ENCODE data around the gene PICK1.

DNA sequence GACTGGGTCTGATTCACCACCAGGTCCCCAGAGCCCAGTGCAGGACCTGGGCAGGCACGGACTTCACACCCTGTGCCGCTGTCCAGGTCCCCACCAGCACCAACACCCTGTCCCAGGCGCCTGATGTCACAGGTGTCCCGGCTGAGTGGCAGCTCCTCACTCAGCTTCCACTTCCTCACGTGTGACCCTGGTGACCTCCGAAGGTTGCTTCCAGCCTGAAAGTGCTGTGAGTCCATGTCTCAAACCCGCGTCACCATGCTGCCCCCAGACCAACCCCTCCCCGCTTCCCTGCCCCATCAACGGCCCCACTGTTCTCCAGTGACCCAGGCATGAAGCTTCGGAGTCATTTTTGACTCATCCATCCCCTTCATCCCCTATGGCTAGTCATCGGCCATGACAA lies 25.7 kb upstream of the PICK1 start:
- TF ChIP-seq, protein P1, sequence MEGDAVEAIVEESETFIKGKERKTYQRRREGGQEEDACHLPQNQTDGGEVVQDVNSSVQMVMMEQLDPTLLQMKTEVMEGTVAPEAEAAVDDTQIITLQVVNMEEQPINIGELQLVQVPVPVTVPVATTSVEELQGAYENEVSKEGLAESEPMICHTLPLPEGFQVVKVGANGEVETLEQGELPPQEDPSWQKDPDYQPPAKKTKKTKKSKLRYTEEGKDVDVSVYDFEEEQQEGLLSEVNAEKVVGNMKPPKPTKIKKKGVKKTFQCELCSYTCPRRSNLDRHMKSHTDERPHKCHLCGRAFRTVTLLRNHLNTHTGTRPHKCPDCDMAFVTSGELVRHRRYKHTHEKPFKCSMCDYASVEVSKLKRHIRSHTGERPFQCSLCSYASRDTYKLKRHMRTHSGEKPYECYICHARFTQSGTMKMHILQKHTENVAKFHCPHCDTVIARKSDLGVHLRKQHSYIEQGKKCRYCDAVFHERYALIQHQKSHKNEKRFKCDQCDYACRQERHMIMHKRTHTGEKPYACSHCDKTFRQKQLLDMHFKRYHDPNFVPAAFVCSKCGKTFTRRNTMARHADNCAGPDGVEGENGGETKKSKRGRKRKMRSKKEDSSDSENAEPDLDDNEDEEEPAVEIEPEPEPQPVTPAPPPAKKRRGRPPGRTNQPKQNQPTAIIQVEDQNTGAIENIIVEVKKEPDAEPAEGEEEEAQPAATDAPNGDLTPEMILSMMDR (IDR thresholded peaks at IDR 0.05) = no peak
- TF ChIP-seq EZH2 (IDR thresholded peaks at IDR 0.05) = no peak

All from neural progenitor cell (in vitro differentiated cells).